ENCODE results near the gene TRNAU1AP. TPM values are rescaled to one million over a fixed set of nuclear protein-coding genes. Genes with fewer than 3 reads are reported as not detected.
"Not testable (repeated sequence)": the region's sequence is repeated elsewhere in the genome, so short reads cannot be mapped to it uniquely, and the experiment has no call there.

TRNAU1AP gene
- total RNA-seq, 1 donor: 23.2 TPM

DNA sequence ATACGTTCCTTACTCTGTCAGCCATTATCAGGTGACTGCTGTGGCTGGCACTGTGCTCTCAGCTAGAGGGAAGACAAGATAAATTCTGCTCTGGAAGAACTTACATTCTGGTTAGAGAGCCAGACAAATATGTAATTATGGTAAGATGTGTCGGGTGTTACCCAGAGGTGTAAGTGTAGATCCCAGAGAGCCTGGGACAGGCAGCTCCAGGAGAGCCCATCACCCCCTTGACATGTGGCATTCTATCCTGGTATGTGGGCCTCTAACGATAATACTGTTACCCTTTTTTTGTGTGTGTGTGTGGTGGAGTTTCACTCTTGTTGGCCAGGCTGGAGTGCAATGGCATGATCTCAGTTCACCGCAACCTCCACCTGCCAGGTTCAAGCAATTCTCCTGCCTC lies 19.0 kb downstream of the TRNAU1AP start:
- no peaks in the 10 kb centered on the region for H3K27me3 ChIP-seq (ENCODE audit: insufficient read depth, low read length)
- no peak overlapping the region for H3K4me2 ChIP-seq (ENCODE audit: insufficient read depth, low read length)
- peaks cover 38% of the 10 kb centered on the region for H3K36me3 ChIP-seq (ENCODE audit: insufficient read depth, low read length)
- no peak overlapping the region for H3K27ac ChIP-seq (ENCODE audit: low read depth, low read length)
- H3K4me3 ChIP-seq (ENCODE audit: insufficient read depth, low read length): no peak overlapping the region
- no peak overlapping the region for H2AFZ ChIP-seq (ENCODE audit: low read length)
- H3K9me3 ChIP-seq (ENCODE audit: low read depth, low read length): no peaks in the 10 kb centered on the region
- no peaks in the 10 kb centered on the region for H3K79me2 ChIP-seq (ENCODE audit: insufficient read depth, low read length)
- TF ChIP-seq, protein P1, sequence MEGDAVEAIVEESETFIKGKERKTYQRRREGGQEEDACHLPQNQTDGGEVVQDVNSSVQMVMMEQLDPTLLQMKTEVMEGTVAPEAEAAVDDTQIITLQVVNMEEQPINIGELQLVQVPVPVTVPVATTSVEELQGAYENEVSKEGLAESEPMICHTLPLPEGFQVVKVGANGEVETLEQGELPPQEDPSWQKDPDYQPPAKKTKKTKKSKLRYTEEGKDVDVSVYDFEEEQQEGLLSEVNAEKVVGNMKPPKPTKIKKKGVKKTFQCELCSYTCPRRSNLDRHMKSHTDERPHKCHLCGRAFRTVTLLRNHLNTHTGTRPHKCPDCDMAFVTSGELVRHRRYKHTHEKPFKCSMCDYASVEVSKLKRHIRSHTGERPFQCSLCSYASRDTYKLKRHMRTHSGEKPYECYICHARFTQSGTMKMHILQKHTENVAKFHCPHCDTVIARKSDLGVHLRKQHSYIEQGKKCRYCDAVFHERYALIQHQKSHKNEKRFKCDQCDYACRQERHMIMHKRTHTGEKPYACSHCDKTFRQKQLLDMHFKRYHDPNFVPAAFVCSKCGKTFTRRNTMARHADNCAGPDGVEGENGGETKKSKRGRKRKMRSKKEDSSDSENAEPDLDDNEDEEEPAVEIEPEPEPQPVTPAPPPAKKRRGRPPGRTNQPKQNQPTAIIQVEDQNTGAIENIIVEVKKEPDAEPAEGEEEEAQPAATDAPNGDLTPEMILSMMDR (IDR thresholded peaks at IDR 0.05; ENCODE audit: extremely low read depth, low read depth, low read length): no peak
- peak; percentile 37 for DNase-seq (ENCODE audit: insufficient read length, low spot score, missing footprints)
- H4K20me1 ChIP-seq (ENCODE audit: insufficient read depth, low read length): no peaks in the 10 kb centered on the region
- no peaks in the 10 kb centered on the region for H3K4me1 ChIP-seq (ENCODE audit: insufficient read depth, low read length)

DNA sequence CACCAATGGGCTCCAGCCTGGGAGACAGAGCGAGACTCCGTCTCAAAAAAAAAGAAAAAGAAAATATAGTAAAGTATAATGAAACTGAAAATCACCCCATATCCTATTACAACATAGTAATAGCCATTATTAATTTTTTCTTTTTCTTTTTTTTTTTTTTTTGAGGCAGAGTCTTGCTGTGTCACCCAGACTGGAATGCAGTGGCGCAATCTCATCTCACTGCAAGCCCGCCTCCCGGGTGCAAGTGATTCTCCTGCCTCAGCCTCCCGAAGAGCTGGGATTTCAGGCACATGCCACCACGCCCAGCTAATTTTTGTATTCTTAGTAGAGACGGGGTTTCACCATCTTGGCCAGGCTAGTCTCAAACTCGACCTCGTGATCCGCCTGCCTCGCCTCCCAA lies 20.0 kb downstream of the TRNAU1AP start:
- H3K36me3 ChIP-seq (ENCODE audit: insufficient read depth, low read length): peaks cover 36% of the 10 kb centered on the region
- H3K9me3 ChIP-seq (ENCODE audit: low read depth, low read length); H3K4me1 ChIP-seq (ENCODE audit: insufficient read depth, low read length); H3K4me3 ChIP-seq (ENCODE audit: insufficient read depth, low read length); H3K4me2 ChIP-seq (ENCODE audit: insufficient read depth, low read length); H2AFZ ChIP-seq (ENCODE audit: low read length); H4K20me1 ChIP-seq (ENCODE audit: insufficient read depth, low read length); H3K27me3 ChIP-seq (ENCODE audit: insufficient read depth, low read length); H3K27ac ChIP-seq (ENCODE audit: low read depth, low read length); H3K79me2 ChIP-seq (ENCODE audit: insufficient read depth, low read length); DNase-seq (ENCODE audit: insufficient read length, low spot score, missing footprints): not testable (repeated sequence)

- no peak for DNase-seq (ENCODE audit: insufficient read length, low spot score, missing footprints)
- TF ChIP-seq, protein P1 (IDR thresholded peaks at IDR 0.05; ENCODE audit: extremely low read depth, low read depth, low read length): no peak
- no peaks in the 10 kb centered on the region for H3K9me3 ChIP-seq (ENCODE audit: low read depth, low read length)
- H4K20me1 ChIP-seq (ENCODE audit: insufficient read depth, low read length): peaks cover 12% of the 10 kb centered on the region
- H3K4me1 ChIP-seq (ENCODE audit: insufficient read depth, low read length): no peaks in the 10 kb centered on the region
- H3K27me3 ChIP-seq (ENCODE audit: insufficient read depth, low read length): no peaks in the 10 kb centered on the region
- H2AFZ ChIP-seq (ENCODE audit: low read length): no peak overlapping the region
- no peak overlapping the region for H3K27ac ChIP-seq (ENCODE audit: low read depth, low read length)
- H3K4me3 ChIP-seq (ENCODE audit: insufficient read depth, low read length): no peak overlapping the region
- peaks cover 37% of the 10 kb centered on the region for H3K36me3 ChIP-seq (ENCODE audit: insufficient read depth, low read length)
- no peak overlapping the region for H3K4me2 ChIP-seq (ENCODE audit: insufficient read depth, low read length)
- H3K79me2 ChIP-seq (ENCODE audit: insufficient read depth, low read length): no peaks in the 10 kb centered on the region
Observed at GRCh38 chr1:28573564-28573963, 20.7 kb downstream of the TRNAU1AP start.

GRCh38 chr1:28577052-28577678 lies 24.3 kb downstream of the TRNAU1AP start:
- DNase-seq (ENCODE audit: insufficient read length, low spot score, missing footprints): peak; percentile 26
- H3K79me2 ChIP-seq (ENCODE audit: insufficient read depth, low read length): peaks cover 24% of the 10 kb centered on the region
- peaks cover 40% of the 10 kb centered on the region for H4K20me1 ChIP-seq (ENCODE audit: insufficient read depth, low read length)
- H3K4me1 ChIP-seq (ENCODE audit: insufficient read depth, low read length): peaks cover 19% of the 10 kb centered on the region
- no peak overlapping the region for H3K4me2 ChIP-seq (ENCODE audit: insufficient read depth, low read length)
- TF ChIP-seq, protein P1 (IDR thresholded peaks at IDR 0.05; ENCODE audit: extremely low read depth, low read depth, low read length): no peak
- H3K4me3 ChIP-seq (ENCODE audit: insufficient read depth, low read length): no peak overlapping the region
- H3K9me3 ChIP-seq (ENCODE audit: low read depth, low read length): no peaks in the 10 kb centered on the region
- H3K36me3 ChIP-seq (ENCODE audit: insufficient read depth, low read length): peaks cover 41% of the 10 kb centered on the region
- H3K27ac ChIP-seq (ENCODE audit: low read depth, low read length): no peak overlapping the region
- H2AFZ ChIP-seq (ENCODE audit: low read length): no peak overlapping the region
- H3K27me3 ChIP-seq (ENCODE audit: insufficient read depth, low read length): no peaks in the 10 kb centered on the region

Measured in osteoblast (primary cell).